Limb (tissue), 2 donors: ENCODE data around the gene LRRC17.

Experiments used
- DNase-seq, 2 donors: peaks; one replicate each; pipeline ENCODE4 v3.0.0-alpha.2; 2016; ENCODE audit errors: extremely low spot score in 2 of 2

LRRC17 gene

DNA sequence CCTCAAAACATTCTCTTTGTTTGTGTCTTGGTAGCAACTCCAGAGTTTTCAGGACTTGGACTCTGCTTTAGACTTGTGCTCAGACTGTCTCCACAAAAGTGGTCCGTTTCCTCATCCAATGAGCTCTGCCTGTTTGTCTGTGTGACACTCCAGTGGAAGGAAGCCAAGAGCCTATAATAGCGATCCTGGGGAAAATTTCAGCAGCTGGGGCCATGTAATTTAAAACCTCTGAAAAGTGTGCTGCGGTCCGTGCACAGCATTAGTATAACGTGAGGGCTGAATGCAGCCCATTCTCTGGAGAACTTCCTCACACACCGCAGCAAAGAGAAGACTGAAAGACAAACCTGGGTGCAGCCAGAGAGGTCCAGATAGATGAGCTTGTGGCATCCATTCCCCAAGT is at the start of gene LRRC17:
Gene LRRC17 (plus strand): TSS at position 259 of the 400 bp plus-strand sequence. CDS start 20,914 bp downstream, outside the sequence.
- peak; percentile 78 to 88 for DNase-seq

GRCh38 chr7:102864958-102865357 is 47.8 kb upstream of the LRRC17 start:
- DNase-seq: no peak

DNA sequence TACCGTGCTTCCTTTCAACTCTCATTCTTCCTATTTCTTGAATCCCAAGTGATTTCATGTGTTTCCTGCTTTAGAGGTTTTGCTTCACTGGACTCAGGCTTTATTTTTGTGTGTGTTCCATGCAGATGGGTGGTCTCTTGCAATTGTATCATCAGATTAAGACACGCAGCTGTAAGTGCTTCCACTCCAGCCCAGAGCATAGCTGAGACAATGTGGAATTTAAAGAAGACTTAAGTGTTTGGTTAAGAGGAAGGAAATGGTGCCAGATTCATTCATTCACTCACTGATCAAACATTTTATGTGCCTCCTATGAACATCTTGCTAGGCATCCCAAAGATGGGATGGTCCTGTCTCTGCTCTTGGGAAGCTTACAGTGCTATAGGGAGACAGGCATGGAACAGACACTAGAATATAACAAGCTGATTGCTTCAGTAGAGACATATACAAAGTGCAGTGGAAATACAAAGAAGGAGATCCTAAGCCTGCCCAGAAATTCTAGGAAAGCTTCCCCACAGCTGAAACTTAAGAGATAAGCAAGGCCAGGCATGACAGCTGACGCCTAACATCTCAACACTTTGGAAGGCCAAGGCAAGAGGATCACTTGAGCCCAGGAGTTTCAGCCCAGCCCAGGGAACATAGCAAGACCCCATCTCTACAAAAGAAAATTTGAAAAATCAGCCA is 46.1 kb upstream of the LRRC17 start:
- no peak for DNase-seq

DNA sequence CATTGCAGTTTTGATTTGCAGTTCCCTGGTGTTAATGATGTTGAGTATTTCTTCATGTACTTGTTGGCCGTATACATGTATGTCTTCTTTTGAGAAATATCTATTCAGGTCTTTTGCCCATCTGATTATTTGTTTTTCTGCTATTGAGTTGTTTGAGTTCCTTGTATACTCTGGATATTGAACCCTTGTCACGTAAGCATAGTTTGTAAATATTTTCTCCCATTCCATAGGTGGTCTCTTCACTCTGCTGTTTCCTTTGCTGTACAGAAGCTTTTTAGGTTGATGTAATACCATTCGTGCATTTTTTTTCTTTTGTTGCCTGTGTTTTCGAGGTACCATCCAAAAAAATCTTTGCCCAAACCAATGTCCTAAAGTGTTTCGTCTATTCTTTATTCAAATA is 43.6 kb upstream of the LRRC17 start:
- DNase-seq: no peak

DNA sequence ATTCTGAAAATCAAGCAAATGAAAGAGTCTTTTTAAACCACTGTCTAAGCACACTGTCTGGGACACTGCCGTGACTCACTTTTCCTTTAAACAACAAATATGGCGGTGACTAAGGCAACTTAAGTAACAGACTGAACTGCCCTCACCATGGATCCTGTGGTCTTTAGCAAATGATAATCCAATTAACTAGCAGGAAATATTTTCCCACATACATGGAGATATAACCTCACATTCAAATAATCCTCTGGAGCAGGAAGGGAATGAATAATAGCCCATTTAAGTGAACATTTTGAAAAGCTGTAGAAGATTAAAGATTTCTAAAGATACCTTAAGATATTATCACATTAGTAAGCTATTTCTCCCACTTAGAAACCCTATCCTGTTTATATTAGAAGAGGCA is 40.3 kb upstream of the LRRC17 start:
- no peak for DNase-seq

- DNase-seq: no peak
Observed at GRCh38 chr7:102873470-102874165, 39.2 kb upstream of the LRRC17 start.

- no peak for DNase-seq
Observed at GRCh38 chr7:102874166-102874829, 38.5 kb upstream of the LRRC17 start.

DNA sequence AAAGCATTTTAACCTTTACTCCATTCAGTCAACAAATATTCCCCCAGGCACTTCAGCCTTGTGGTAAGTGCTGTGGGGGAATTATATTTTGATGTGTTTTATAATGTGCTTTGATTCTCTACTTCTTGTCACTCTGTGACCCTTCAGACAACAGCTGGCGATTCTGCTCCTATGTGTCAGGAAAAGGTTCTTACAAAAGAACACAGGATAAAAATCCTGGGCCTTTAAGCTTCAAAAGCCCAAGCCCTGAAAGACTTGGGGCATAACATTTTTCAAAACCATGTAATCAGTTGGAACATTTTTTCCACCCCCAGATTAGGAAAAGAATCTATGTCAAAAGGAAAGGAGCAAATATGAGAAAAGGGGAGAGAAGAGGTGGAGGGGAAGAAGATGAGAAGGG is 37.8 kb upstream of the LRRC17 start:
- no peak for DNase-seq

GRCh38 chr7:102875700-102876295 is 37.0 kb upstream of the LRRC17 start:
- no peak for DNase-seq

GRCh38 chr7:102883098-102883860 is 29.5 kb upstream of the LRRC17 start:
- no peak for DNase-seq

DNA sequence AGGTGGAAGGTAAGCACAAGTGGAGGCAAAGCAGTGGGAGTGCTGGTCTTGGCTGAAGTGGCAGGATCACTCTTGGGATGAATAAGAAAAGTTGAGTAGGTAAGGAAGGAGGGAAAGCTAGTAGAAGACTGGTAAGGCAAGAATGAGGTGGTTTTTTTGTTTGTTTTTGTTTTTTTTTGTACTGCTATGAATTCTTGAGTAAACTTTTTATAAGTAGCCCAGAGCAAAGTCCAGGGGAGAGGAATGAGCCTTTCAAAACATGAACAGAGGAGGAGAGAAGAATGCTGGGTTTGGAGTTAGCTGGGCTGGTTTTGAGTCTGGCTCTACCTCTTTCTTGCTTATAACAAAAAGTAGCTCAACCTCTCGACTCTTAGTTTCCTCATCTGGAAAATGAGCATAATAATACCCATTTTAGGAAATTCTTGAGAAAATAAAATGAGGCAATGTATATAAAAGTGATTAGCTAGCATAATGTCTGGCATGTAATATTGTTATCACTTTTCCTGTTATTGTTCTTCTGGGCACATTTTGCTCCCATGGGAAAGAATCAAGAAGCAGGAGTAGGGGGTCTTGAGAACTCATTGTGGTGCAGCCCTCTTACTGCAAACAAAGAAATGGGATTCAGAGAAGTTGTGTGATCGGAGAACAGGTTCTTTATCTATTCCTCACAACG is 24.1 kb upstream of the LRRC17 start:
- no peak for DNase-seq

DNA sequence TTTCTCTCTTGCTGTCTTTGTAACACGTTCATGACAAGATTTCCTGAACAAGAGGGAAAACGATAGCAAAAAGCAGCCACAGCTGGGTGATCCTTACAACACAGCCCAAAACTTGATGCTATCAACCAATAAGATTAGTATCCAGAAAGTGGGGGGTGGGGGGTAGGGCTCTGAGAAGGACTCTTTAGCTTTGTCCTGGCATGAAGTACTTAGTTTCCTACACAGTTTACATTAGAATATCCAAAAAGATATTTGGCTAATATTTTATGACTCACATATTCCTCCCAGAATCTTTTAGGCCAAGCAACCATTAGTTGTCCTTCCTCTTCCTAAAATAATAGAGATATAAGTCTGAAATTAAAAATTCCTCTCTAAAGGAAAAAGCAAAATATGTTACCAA is 22.9 kb upstream of the LRRC17 start:
- DNase-seq: no peak

DNA sequence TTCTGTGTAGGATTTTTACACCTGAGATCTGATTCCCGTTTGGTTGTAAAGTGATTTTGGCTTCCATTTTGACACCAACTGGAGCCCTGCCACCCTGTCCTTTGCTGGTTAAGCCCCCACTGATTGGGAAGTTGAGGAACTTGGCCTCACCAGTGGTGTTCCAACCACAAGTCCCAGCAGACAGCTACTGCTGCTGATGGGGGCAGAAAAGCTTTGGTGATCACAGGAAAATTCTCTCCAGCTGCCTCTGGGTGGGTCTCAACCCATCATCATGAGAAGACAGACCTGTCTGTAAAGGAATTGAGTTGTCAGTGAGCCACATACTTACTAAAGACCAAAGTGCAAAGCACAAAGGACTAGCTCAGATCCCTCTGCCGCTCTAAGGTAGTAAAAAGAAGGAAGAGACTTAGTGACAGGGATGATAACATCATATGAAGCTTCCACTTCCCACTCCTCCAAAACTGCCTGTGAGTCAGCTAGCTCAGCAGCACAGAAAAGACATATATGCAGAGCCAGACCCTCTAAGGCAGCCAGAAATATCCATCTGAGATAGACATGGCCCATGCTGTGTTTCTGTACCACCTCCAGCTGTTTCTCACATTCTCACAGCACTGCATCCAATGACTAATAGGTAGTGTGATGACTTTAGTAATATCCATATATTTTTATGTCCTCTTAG is 22.4 kb upstream of the LRRC17 start:
- no peak for DNase-seq

- no peak for DNase-seq
Observed at GRCh38 chr7:102890971-102891692, 21.7 kb upstream of the LRRC17 start.

DNA sequence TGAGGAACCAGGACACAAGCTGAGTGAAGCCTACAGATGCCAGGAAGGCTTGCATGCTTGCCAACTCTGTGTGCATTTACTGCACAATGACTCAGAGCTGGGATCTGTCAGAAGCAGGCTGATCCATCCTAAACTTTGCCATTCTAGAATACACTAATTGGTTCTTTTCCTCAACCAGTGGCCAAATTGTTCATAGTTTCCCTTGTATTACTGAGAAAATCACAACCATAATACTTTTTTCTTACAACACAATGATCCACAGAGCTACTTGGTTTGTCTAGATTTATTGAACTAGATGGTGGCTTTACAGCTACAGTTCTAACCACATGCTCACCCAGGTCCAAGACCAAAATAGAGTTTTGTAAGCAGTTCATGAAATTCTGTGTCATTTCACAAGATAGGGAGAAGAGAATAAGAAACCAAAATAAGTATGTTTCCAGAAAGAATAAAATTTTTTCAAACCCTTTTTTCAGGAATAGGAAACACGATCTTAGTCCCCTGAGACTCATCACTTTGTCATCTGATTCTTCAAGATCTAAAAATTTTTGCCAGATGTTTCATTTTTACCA is 21.0 kb upstream of the LRRC17 start:
- peak in 1 of 2 donors; percentile 67 for DNase-seq

DNA sequence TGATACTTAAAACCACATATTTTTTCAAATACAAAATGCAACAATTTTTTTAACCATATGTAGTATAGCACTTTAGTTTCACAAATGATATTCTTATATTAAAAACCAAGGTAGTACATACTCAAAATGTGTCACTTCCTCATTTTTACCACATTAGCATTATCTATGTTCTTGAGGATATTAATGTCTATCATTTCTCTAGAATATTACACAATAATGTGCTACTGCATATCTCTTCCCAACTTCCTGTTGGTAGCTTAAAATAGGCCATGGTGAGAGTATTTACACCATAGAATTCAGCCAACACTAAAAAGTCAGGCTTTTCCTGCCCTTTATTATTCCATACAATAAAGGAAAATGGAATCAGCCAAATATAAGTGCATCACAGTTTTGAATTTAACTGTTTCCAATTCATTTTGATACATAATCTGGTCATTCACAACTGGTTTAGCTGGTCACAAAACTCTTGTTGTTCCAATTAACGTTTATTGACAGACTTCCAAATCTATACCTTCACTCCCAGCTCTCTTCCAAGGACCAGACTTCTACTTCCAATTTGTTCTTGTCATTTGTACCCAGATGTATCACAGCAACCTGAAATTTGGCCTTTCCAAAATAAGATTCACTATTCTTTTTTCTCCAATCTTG is 20.0 kb upstream of the LRRC17 start:
- no peak for DNase-seq

- no peak for DNase-seq
Observed at GRCh38 chr7:102895602-102896001, 17.2 kb upstream of the LRRC17 start.

DNA sequence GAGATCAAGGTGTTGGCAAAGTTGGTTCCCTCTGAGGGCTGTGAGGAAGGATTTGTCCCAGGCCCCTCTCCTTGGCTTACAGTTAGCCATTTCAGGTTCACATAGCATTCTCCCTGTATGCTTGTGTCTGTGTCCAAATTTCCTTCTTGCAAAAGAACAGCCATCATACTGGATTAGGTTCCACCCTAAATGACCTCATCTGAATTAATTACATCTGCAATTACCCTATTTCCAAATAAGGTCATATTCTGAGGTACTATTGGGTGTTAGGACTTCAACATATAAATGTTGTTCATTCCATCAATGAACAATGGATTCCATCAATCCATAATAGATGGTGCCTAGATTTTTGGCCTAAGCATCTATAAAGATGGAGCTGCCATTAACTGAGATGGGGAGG is 16.2 kb upstream of the LRRC17 start:
- no peak for DNase-seq

DNA sequence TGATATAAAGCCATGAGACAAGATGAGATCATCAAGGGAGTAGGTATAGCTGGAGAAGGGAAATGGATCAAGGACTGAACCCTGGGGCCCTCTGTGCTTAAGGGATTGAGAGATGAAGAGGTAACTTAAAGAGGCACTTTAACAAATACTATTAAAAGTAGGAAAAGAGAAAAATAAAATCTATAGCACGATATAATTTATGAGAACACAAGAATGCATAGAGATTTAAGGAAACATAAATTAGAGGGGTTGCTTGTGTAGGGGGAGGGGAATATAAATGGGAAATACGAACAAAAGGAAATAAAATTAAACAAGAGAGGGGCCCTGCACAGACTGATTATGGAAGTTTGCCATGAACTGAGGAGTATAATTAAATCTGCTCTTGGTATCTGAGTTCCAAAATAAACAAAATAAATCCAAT is 15.6 kb upstream of the LRRC17 start:
- DNase-seq: no peak
